SK-N-DZ (cell line): ENCODE data around the gene ALDH9A1.
"Not testable (repeated sequence)": the region's sequence is repeated elsewhere in the genome, so short reads cannot be mapped to it uniquely, and the experiment has no call there.

Source experiments
- DNase-seq: peaks from one replicate; pipeline ENCODE4 v3.0.0-alpha.2; 2015; ENCODE audit warnings: low spot score

Gene ALDH9A1

DNA sequence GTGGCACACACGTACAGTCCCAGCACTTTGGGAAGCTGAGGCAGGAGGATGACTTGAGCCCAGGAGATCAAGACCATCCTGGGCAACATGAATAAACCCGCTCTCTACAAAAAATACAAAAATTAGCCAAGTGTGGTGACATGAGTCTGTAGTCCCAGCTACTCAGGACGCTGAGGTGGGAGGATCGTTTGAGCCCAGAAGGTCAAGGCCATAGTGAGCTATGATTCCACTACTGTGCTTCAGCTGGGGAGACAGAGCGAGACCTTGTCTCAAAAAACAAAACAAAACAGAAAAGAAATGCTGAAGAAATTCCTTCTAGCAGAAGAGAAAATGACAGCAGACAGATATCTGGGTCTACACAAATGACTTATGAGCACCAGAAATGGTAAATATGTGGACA is 10.3 kb downstream of the ALDH9A1 start:
- no peak for DNase-seq

DNA sequence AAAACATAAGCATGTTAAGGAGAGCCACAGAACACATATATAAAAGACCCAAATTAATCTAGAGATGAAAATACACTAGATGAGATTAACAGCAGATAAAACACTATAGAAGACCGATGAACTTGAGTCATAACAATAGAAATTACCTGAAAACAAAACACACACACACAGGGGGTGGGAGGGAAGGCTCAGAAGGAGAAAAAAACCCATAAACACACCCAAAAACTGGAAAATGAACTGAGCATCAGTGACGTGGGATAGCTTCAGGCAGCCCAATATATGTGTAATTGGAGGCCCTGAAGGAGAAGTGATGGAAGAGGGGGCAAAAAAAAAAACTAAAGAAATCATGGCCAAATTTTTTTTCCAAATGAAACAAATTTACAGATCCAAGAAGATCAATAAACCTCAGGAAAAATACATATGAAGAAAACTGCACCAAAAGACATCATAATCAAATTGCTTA is 11.4 kb downstream of the ALDH9A1 start:
- no peak for DNase-seq

DNA sequence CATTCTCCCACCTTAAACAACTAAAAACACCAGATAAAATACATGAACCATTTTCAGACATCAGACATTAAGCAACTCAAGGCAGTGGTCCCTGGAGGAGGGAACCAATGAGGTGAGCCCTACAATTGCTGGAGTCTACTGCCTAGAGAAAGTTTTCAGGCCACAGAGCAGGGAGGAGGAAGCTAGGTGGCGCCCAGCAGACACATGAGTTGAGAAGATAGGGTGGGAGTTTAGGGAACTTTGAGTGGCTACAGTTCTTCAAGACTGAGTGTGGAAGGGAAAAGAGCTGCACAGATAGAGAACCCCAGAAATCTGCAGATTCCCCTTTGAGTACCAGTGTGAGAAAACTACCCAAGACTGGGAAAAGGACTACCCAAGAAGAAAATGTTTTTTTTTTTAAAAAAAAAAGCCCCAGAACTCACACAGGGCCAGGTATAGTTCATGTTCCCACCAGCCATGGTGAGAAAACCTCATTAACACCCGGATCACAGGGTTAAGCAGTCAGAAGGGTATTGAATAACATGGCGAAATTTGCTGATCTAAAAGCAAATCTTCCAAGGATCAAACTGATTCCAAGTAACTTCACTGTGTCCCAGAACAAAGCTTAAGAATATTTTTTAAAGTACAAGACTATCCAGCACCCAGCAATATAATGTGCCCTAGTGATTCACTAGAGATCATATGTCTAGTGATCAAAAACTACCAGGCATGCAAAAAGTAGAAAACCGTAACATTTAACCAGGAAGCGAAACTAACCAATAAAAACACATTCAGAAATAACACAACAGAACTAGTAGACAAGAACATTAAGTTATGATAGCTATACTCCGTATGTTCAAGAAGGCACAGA is 12.0 kb downstream of the ALDH9A1 start:
- DNase-seq, result no peak

DNA sequence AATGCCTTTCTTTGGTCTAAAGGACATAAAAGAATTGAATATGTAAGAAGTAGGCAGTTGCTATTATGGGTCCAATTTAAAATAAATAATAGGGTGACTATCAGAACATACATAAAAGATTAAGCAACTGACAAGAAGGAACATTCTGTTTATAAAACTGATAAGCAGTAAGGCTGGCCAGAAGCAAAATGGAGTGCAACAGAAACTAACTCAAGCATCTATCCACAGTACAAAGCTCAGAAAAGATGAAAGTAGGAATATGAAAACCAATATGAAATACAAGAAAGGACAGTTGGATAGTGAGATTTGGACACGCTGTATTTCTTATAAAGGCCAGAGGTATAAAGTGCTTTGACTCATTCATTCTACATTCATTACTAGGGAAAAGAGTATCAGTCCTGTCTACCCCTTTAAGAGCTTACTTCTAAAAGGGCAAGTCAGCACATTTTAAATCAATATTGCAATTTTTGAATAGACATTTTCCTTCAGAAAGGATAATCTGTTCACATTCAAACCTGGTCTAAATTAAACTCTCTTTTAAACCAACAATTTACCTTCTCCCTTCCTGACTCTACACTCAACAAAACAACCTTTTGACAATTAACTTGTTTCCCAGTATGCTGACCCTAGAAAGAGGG is 14.4 kb downstream of the ALDH9A1 start:
- DNase-seq, result no peak

DNA sequence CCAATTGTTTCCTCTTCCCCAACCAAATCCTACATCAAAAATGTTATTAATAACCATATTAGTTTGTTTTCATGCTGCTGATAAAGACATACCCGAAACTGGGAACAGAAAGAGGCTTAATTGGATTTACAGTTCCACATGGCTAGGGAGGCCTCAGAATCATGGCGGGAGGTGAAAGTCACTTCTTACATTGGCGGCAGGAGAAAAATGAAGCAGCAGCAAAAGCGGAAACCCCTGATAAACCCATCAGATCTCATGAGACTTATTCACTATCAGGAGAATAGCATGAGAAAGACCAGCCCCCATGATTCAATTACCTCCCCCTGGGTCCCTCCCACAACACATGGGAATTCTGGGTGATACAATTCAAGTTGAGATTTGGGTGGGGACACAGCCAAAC is 17.6 kb downstream of the ALDH9A1 start:
- DNase-seq, result not testable (repeated sequence)

DNA sequence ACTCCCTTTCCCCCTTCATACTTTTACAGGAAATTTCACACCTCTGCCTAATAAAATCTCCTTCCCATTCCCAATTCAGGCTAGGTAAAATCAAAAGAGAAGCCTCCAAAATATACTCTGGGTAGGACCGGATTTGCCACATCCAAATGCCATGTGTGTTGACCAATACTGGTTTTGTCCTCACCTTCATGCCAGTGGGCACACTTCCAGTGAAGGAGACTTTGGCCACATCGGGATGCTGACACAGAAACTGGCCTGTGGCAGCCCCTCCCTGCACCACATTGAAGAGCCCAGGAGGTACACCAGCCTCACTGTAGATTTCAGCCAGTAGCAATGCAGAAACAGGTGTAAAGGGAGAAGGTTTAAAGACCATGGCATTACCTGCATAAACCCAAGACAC is 18.1 kb downstream of the ALDH9A1 start:
- no peak for DNase-seq

DNA sequence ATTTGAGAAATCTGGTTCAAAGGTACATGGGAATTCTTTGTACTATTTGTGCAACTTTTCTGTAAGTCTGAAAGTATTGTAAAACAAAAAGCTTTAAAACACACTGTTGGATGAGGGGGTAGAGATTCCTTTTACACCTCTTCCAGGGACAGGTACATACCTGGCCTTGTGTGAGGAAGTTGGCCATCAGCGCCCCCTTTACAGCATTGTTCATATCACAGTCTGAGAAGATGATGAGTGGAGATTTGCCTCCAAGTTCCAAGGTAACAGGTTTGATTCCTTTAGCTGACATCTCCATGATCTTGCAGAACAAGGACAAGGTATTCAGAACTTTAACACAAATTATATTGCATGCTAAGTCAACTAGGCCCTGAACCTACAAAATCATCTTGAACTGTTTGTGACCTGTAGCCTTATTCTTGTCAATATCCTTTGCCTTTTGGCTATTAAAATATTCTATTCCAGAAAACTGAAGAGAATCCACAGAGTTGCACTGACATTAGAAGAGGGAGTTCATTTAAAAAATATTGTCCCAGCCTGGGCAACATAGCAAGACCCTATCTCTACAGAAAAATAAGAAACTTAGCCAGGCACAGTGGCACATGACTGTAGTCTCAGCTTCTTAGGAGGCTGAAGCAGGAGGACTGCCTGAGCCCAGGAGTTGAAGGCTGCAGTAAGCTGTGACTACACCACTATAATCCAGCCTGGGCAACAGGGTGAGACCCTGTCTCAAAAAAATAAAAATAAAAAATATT is 18.9 kb downstream of the ALDH9A1 start:
- DNase-seq, result no peak

DNA sequence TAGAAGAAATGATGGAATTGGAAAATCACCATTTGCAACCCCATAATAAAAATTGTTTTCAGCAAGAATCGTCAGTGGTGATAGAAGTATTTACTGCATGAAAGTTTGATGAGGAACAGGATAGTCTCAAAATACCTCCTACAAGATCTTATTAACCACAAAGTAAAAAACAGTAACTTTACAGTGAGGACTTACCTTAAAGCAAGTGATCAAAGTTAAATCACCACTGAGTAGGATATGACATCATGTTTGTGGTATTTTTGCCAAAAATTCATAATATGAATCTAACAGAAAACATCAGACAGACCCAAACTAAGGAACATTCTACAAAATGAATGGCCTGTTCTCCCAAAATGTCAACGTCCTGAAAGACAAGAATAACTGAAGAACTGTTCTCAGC is 19.9 kb downstream of the ALDH9A1 start:
- DNase-seq, result no peak

DNA sequence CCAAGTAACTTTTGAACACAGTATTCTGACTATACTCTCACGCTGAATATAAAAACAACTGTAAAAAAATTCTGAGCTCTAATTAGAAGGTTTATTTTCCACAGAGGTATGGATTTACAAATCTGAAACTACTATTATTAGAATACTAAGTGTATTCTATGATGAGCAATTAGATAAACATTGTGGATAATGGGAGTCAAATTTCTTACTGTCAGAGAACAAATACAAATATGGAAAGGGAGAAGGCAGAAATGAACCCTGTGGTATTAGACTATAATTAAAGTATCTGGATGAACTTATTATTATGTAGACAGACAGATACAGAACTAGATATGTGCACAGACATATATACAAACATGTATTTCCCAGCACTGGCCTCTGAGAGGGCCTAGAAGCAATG is 22.6 kb downstream of the ALDH9A1 start:
- DNase-seq, result no peak

DNA sequence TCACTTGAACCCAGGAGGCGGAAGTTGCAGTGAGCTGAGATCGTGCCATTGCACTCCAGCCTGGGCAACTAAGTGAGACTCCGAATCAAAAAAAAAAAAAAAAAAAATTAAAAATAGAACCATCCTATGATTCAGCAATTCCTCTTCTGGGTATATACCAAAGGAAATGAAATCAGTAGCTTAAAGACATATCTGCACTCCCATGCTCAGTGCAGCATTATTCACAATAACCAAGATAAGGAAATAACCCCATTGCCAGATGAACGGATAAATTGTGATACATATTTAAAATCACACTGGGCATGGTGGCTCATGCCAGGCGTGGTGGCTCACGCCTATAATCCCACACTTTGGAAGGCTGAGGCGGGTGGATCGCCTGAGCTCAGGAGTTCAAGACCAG is 23.8 kb downstream of the ALDH9A1 start:
- no peak for DNase-seq

DNA sequence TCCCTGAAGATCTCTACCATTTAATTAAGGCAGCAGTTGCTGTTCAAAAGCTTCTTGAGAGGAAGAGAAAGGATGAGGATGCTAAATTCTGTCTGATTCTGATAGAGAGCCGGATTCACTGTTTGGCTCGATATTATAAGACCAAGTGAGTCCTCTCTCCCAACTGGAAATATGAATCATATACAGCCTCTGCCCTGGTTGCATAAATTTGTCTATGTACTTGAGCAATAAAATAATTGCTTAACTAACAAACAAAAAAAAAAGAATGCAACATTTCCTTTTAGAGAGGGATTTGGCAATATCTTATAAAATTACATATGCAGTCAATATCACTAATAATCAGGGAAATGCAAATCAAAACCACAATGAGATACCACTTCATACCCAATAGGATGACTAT is 26.8 kb downstream of the ALDH9A1 start:
- DNase-seq, result no peak

DNA sequence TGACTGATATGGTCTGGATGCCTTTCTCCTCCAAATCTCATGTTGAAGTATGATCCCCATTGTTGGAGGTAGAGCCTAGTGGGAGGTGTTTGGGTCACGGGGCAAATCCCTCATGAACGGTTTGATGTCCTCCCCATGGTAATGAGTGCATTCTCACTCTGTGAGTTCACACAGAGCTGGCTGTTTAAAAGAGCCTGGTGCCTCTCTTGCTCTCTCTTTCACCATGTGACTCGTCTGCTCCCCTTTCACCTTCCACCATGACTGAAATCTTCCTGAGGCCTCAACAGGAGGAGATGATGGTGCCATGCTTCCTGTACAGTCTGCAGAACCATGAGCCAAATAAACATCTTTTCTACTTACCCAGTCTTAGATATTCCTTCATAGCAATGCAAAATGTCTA is 30.2 kb downstream of the ALDH9A1 start:
- DNase-seq, result no peak

DNA sequence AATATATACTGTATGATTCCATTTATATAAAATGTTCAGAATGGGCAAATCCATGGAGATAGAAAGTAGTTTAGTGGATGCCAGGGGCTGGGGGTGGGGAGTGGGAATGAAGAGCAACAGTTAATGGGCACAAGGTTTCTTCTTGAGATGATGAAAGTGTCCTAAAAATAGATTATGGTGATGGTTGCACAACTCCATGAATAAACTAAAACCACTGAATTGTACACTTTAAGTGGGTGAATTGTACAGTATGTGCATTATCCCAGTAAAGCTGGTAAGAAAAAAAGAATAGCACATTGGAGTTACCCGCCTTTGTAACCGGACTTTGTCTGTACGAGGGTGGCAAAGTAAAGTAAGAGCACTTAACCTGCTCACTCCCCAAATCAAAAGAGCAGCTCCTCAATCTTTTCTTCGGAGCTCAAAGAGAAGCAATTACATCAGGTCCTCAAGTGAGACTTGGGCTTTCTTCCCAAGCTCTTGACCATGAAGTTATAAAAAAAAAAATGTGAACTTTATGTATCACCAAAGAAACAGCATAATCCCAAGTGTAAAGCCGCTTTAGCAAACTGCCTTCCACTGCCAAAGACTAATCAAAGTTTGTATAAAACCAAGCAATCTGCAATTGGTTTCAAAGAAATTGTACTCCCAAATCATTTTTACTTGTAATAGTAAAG is 32.1 kb downstream of the ALDH9A1 start:
- DNase-seq, result no peak

DNA sequence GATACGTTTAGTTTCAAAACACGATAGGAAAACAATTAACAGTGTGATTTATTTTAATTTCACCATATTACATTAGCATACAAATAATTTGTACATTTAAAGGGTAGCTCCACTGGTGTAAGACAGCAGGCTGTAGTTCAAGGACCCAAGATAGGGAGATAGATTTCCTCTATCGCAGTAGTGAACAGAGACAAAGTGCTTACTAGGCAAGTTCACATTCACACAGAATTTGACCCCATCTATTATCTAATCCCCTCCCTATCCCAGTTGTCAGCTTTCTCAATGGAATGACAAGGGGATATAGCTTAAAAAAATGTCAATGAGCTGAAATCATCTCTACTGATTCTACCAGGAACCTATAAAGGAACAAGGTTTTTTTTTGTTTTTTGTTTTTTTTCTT is 36.2 kb downstream of the ALDH9A1 start:
- DNase-seq, result no peak

DNA sequence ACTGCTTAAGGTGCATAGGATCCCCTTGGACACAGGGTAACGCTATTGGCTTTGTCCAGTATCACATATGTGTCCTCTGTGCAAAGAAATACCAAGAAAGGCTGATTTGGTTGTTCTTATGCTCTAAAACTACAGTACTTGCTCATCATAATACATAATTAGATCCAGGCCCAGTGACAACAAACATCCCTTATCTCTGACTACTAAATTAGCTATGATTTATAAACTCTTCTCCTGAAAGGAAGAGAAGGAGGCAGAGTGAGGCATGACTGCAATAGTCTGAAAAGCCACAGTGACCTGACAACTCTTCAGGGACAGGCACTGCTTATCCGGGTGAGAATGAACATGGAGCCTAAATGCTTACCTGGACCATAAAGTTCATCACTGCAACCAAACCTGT is 36.7 kb downstream of the ALDH9A1 start:
- DNase-seq, result peak; percentile 40

DNA sequence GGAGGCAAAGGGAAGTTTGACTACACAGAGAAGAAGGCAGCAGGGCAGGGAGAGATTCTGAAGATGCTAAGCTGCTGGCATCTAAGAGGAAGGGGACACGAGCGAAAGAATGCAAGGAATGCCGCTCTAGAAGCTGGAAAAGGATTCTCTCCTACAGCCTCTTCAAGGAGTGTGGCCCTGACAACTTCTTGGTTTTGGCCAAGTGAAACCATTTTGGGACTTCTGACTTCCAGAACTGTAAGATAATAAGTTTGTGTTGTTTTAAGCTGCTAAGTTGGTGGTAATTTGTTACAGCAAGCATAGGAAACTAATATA is 38.8 kb downstream of the ALDH9A1 start:
- DNase-seq, result no peak

DNA sequence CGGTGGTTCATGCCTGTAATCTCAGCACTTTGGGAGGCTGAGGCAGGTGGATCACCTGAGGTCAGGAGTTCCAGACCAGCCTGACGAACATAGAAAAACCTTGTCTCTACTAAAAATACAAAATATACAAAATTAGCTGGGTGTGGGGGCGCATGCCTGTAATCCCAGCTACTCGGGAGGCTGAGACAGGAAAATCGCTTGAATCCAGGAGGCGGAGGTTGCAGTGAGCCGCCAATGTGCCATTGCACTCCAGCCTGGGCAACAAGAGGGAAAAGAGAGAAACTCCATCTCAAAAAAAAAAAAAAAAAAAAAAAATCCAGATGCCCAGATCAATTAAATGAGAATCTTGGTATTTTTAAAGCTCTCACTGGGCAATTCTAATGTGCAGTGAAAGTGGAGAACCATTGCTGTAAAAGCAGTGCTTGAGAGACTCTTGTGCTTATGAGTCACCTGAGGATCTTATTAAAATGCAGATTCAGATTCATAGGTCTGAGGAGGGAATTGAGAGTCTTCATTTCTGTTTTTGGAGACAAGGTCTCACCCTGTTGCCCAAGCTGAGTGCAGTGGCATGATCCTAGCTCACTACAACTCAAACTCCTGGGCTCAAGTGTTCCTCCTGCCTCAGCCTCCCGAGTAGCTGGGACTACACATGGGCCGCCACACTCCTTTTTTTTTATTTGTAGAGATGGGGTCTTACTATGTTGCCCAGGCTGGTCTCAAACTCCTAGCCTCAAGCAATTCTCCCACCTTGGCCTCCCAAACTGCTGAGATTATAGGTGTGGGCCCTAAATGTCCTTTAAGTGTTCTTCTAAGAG is 39.4 kb downstream of the ALDH9A1 start:
- DNase-seq, result not testable (repeated sequence)

DNA sequence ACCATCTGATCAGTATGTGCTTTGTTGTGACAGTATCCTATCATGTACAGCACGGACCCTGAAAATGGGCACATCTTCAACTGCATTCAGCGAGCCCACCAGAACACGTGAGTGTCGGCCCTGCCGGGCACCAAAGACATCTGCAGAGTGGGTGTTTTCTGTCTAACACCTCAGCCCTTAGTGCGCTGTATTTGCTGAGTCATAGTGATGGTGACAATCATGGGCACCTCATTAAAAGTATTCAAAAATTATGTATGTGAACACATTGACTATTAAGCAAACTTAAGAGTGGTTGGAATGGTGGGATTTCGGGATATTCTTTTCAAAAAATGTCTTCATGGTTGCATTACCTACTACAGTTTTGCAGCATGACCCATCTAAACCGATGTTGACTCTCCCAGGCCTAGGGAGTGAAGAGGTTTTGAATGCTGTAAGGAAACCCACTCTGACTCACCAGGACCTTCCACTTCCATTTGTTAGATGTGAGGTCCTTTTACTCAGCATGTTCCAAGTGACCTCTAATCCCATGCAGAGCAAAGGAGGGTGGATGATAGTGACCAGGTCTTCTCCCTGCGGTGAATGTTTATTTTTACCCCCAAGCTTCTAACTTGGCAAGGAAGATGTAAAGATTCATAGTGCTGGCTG is 47.3 kb downstream of the ALDH9A1 start:
- no peak for DNase-seq

DNA sequence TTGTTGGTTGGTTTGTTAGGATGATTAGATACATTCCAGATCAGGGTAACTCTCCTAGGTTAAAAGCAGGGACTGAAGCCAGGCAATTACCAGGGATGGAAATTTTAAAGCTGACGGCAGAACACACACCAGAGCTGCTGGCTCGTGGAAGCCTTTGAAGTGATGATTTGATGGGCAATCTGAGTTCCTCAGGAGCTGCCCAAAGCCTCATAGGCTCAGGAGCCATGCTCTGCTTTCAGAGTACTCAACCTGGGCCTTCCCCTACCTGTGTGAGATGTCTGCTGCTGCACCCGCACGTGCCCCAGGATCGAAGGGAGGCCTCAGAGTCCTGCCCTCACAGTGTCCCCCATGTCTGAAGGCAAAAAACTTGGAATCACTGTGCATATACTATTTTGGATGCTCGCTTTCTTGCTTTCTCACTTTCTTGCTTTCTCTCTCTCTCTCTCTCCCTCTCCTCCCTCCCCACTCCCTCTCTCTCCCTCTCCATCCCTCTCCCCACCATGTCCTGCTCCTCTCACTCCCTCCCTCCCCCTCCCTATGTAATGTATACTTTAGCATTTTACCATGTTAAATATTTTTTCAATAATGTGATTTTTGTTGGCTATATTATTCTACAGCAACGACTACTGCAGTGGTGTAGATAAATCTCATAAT is 49.3 kb downstream of the ALDH9A1 start:
- no peak for DNase-seq

DNA sequence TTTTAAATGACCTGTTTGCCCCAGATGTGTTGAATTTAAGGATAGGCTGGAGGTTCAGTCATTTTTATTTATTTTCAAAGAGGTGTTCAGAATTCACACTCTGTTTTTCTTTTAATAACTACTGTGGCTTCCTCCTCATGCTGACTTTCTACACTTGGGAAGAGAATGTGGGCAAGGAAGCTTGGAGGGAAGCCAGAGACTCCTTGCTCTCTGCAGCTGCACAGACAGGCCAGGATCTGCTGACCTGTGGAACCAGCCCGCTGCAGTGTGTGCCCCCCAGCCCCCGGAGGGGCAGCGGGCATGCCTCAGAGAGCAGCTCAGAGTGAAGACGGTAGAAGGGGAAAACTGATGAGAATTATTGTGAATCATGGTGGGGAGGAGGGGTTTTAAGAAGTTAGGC is 50.4 kb downstream of the ALDH9A1 start:
- DNase-seq, result no peak
